Stimulated activated CD8-positive, alpha-beta memory T cell treated with anti-CD3 and anti-CD28 coated beads, Interleukin-7, amount 100 ng/mL, for 1 hour (primary cell): ENCODE data around the gene GAPVD1.
"Not testable (repeated sequence)": the region's sequence is repeated elsewhere in the genome, so short reads cannot be mapped to it uniquely, and the experiment has no call there.

Experiments
- DNase-seq, 2 donors: peaks; one replicate each; pipeline ENCODE4 v3.0.0-alpha.2; 2020; ENCODE audit warnings: low read depth in 2 of 2

Gene GAPVD1

DNA sequence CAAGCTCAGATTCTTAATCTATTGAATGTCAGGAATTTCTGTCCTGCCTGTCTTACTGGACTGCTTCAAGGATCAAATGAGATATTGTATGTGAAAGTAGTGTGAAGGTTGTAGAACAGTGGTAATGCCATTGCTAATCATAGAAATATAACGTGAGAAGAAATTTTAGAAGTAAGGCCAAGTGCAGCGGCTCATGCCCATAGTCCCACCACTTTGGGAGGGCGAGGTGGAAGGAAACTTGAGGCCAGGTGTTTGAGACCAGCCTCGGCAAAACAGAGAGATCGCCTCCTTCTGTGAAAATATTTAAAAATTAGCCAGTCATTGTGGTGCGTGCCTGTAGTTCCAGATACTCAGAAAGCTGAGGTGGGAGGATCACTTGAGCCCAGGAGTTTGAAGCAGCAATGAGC, 15.4 kb upstream of the GAPVD1 start:
- no peak for DNase-seq

DNA sequence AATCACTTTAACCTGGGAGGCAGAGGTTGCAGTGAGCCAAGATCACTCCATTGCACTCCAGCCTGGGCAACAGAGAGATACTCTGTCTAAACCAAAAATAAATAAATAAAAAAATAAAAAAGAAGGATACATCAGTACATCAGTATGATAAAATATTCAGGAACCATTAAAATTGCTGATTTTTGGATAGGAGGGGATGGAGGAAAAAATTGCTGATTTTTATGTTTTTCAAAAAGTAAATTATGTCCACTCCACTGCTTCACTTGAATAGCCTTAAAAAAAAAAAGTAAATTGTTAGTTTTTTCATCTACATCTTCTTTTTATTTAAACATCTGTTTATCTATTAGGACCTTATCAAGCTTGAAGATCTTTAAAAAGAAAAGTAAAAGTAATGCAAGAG, 7.4 kb upstream of the GAPVD1 start:
- DNase-seq = no peak

DNA sequence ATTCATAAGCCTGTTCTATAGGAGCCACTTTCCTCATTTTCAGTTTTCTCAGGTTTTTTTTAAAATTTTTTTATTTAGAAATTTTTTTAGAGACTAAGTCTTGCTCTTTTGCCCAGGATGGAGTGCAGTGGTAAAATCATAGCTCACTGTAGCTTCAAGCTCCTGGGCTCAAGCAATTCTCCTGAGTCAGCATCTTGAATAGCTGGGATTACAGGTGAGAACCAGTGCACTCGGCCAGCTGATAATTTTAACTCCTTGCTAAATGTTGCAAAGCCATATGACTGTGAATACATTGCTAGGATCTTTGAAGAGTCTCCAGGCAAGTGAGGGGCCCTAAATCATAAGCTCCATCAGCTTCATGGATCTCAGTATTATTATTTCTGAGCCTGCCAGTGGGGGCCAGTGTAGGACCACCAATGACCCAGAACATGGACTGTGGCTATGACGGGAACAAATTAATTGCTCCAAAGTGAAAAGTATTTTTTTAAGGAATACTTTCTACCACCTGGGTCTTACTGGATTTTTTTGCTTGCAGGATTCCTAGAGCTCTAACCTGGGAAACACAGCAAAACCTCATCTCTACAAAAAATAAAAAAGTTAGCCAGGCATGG, 5.7 kb upstream of the GAPVD1 start:
- no peak for DNase-seq

DNA sequence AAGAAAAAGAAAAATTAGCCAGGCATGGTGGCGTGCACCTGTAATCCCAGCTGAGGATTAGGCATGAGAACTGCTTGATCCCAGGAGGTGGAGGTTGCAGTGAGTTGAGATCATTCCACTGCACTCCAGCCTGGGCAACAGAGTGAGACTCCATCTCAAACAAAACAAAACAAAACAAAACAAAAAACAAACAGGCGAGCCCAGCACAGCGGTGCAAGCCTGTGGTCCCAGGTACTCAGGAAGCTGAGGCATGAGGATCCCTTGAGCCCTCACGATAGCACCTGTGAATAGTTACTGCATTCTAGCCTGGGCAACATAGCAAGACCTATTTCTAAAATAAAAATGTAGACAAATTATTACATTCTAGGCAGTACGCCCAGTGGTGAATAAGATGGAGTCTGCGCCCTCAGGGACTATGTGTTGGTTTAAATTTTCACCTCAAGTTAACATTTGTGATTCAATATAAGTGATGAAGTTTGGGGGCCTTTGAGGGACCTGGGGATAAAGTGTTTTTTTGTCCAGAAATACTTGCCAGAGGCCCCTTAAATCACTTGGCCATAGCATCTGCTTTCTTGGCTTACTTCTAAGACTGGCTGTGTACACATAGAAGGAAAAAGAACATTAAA, 3.4 kb upstream of the GAPVD1 start:
- no peak for DNase-seq

DNA sequence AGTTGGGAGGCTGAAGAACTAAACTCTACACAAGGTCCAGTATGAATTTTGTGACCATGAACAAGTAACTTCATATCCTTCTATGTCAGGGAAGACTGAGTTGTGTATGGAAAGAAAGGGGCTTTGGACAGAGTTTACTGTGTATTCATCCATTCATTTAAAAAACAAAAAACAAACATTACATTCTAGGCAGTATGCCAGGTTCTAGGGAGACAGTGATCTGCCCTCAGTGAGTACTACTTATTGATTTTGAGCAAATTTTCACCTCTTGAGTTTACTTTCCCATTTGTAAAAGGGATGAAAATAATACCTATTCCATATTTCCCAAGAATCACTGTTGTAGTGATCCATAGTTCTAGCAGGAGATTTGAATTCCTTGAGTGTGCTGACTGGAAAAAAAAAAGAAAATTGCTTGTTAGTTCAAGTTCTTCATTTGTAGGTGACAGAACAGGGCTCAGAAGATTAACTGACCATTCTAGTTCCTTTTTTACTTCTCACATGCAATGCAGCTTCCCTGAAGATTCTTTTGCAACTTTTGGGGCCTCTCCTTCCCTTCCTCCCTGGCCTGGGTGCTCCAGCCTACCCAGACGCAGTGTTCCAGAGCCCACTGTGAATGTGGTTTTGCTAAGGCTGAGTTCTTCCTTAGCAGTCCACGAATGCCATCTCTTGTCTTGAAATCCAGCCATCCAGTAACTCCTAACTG, 2.6 kb upstream of the GAPVD1 start:
- no peak for DNase-seq

DNA sequence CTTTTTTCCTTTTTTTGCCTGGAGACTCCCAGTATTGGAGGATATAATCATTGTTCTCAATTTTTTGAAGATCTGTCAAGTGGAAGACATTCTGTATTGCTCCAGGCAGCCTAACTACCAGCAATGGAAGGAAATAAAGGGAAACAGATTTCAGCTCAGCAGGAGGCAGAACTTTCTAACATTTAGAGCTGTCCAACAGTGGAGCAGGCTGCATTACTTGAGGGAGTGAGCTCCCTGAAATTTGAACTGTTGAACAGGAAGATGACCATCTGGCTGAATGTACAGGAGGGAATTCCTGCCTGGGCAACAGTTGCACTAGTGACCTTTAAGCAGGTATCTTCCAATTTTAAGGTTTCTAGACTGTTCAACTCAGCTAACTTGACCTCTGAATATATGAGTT, 1.1 kb upstream of the GAPVD1 start:
- no peak for DNase-seq

DNA sequence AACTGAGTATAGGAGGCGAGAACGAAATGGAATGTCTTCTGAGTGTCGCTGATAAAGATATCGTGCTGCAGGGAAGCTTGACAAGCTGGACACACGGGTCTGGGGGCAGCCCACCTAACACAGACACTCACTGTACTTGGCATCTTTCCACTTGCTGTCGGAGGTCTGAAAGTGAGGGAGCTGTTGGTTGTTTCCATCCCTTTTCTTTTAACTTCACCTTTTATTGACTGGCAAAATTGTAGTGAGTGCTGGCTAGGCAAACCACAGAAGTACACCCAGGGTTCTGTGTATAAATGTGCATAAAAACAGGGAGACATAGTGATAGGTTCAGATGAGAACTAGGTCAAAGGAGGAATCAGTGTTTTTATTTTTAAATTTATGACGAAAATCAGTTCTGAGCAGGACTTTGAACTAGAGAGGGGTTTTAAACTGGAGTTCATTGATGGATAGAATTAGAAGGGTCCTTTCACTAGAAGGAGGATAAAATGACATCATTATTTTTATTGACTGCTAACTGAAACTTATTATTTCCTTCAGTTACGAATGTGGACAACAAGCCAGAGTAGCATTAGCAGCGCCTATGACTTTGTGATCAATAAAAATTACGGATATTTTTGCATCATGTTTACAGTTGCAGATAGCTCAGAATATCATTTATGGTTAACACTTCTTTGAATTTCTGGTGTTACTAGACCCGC, 817 bp downstream of the GAPVD1 start:
- DNase-seq = no peak

DNA sequence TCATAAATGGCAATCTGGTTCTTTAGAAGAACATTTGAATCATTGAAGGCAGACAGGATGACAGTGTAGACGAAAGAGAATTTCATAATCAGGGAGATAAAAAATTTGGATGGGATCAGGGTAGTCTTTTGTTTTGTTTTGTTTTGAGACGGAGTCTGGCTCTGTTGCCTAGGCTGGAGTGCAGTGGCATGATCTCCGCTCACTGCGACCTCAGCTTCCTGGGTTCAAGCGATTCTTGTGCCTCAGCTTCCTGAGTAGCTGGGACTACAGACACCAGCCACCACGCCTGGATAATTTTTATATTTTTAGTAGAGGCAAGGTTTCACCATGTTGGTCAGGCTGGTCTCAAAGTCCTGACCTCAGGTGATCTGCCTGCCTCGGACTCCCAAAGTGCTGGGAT, 2.4 kb downstream of the GAPVD1 start:
- not testable (repeated sequence) for DNase-seq

DNA sequence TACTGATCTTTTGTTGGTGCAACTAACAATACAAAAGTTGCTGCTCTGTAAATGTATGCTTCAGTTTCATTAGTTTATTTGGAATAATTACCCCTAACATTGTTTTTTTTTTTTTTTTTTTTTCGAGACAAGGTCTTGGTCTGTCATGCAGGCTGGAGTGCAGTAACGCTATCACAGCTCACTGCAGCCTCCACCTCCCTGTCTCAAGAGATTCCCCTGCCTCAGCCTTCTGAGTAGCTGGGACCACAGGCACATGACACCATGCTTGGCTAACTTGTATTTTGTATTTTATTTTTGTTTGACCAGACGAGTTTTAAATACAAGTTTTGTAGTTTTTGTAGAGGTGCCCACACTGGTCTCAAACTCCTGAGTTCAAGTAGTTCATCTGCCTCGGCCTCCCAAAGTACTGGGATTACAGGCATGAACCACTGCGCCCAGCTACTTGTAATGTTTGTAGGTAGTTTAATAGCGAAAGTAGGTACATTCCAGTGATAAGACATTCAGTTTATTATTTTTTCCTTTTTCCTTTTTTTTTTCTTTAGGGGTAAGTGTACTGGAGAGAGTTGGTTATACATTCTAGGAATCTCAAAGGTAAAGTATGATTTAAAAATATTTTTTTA, 6.9 kb downstream of the GAPVD1 start:
- DNase-seq = no peak

DNA sequence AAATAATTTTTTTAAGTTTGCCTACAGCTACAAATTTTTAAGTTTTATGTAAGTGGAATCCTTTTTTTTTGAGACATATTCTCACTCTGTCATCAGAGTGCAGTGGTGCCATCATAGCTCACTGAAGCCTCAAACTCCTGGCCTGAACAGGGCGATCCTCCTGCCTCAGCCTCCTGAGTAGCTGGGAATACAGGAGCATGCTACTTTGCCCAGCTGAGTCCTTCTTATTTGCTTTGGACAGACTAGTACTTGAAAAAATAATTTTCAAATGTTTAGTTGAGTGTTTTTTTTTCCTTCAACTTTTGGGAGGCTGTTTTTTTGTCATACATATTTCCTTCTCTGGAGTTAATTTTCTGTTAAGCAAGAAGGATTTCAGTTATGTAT, 7.4 kb downstream of the GAPVD1 start:
- no peak for DNase-seq

DNA sequence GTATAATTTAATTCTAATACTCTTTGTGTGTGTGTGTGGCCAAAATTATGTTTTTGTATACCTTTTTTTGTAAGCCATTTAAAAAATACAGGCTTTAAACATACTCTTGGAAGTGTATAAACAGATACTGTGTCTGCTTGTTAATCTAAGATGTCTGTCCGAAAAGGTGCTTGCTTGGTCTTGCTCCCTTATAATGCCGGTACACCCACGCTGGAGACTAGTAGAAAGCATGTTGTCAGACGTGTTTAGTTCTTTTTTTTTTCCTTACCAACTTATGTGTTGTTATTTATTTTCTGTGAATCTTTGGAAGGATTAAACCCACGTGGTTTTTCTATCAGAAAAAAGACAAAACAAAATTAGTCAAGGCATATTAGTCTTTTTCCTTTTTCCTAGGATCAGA, 9.5 kb downstream of the GAPVD1 start:
- DNase-seq = no peak

DNA sequence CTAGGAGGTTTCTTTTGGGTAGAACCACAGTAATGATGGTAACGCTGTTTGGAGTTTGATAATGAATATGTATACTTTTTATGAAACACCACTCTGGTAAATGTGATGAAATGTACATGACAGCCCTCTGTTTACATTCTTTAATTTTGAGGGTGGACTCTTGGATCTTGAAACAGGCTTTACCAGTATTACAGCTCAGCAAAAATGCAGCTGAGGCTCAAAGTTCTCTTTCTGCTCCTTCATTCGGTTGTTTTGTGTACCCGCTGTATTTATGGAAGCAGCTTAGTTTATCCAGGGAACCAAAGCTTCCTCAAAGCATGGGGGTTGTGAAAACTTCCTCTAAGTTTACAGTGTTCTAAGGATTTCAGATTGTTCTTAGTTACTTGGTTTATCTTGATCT, 11.1 kb downstream of the GAPVD1 start:
- DNase-seq = no peak

DNA sequence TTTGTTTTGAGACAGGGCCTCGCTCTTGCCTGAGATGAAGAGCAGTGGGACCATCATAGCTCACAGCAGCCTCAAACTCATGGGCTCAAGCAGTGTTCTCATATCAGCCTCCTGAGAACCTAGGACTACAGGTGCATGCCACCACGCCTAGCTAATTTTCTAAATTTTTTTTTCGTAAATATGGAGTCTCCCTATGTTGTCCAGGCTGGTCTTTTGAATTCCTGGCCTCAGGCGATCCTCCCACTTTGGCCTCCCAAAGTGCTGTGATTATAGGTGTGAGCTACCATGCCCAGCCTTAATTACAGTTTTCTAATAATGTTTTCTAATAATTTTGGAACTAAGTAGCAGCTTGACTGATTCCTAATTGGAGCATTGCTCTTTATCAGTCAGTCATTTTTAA, 15.1 kb downstream of the GAPVD1 start:
- no peak for DNase-seq

DNA sequence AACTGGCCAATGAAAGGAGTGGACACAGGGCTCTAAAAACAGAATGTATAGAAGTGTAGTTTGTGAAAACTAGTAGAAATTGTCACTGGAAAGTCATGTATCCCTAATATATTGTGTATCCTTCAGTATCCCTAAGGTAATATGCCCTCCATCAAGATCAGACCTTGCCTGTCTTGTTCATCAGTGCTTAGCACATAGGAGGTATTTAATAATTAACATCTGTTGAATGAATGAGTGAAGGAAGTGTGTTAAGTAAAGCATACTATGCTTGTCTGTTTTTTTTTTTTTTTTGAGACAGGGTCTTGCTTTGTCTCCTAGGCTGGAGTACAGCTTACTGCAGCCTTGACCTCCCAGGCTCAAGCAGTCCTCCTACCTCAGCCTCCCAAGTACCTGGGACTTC, 15.8 kb downstream of the GAPVD1 start:
- DNase-seq = no peak

DNA sequence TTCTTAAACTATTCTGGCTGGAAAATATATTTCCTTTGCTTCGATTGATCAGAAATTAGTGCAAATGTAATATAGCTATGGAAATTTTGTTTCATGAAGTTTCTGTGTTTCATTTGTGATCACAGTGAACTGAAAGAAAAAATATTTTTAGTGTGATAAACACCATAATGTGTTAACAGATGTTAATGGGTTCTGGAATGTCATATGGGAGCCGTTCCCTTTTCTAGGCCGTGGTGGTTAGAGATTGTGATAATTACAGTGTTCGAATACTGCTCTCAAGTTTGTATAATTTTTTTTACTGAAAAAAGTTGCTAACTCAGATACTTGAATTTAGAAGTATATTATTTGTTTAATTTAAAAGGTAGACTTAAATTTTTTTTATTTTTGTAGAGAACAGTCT, 19.3 kb downstream of the GAPVD1 start:
- DNase-seq = no peak

DNA sequence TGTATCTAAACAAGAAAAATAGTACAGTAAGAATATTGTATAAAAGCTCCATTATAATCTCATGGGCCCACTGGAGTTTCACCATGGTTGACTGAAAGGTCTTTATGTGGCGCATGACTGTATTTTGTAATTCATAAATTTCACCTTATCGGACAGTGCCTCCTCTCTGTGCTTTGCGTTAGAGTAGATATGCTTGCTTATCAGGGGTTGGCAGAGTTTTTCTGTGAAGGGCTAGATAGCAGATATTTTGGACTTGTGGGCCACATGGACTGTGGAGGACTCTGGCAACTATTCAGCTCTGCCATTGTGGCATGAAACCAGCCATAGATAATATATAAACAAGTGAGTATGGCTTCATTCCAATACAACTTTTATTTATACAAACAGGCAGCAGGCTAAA, 23.2 kb downstream of the GAPVD1 start:
- DNase-seq = no peak

DNA sequence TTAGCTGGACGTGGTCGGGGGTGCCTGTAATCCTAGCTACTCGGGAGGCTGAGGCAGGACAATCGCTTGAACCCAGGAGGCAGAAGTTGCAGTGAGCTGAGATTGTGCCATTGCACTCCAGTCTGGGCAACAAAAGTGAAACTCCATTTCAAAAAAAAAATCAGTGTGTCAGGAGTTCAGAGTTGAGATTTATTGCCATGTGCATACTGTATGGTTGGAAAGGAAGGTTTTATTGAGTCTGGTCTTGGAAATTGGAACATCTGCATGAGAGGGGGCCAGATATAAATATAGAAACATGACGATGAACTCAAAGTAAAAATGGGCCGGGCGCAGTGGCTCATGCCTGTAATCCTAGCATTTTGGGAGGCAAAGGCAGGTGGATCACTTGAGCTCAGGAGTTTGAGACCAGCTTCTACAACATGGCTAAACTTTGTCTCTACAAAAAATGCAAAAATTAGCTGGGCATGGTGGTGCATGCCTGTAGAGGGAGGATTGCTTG, 25.4 kb downstream of the GAPVD1 start:
- not testable (repeated sequence) for DNase-seq

DNA sequence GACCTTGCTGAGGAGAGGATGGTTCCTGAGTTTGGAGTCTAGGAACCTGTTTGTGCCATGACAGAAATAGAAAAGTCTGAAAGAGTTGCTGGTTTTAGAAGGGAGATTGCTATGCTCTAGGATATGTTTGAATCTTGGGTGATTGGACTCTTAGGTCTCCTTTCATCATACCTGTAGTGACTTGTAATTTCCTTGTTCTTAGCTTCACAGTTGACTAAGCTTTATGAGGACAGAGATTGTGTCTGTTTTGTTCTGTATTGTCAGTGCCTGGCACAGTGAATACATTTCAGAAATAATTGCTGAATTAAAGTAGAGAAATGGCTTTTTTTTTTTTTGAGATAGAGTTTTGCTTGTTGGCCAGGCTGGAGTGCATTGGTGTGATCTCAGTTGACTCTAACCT, 31.5 kb downstream of the GAPVD1 start:
- DNase-seq = no peak

DNA sequence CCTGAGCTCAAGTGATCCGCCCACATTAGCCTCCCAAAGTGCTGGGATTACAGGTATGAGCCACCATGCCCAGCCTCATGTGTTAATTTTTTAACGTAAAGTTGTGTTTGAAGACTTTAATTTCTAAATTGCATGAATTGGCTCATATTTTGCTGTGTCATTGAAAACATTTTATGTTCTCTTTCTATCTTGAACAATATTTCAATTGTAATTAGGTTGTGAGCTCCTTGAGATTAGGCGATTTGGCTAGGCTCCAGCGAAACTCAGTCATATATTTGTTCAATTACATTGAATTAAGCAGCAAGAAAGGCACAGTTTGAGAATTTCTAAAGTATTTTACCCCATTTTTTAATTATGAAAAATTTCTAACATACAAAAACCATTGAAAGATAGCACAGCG, 34.0 kb downstream of the GAPVD1 start:
- DNase-seq = no peak

DNA sequence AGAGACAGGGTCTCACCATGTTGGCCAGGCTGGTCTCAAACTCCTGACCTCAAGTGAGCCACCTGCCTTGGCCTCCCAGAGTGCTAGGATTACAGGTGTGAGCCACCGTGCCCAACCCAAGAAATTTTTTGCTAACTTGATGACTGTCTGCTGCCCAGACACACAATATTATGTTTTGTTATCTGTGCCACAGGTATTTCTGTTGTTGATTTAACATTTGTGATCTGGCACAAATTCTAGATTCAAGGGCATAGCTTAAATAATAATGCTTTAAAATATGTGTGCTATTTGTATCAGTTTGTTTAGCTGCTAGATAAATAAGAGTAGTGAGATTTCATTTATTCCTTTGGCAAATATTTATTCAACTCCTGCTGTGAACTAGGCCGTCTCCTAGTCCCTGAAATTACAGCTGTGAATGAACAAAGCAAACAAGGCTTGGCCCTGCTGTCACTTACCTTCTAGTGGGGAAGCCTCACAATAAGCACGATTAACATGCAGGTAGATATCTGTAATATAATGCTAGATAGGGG, 35.3 kb downstream of the GAPVD1 start:
- DNase-seq = no peak

DNA sequence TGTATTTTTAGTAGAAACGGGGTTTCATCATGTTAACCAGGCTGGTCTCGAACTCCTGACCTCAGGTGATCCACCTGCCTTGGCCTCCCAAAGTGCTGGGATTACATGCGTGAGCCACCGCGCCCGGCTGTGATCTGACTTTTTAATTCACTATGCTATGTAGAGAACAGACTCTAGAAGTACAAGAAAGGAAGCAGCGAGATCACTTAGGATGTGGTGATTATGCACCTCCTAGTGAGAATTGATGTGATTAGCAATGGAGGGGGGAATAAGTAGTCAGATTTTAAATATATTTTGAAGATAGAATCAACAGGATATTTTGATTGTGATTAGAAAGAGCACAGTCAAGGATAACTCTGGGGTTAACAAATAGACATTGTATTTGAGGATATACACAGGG, 36.3 kb downstream of the GAPVD1 start:
- no peak for DNase-seq

DNA sequence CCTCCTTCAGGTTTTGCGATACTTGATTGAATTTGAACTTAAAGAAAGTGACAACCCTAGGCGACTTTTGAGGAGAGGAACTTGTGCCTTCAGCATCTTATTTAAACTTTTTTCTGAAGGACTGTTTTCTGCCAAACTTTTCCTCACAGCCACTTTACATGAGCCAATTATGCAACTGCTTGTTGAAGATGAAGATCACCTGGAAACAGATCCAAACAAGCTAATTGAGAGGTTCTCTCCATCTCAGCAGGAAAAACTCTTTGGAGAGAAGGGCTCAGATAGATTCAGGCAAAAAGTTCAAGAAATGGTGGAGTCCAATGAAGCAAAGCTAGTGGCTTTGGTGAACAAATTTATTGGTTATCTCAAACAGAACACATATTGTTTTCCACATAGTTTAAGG, 40.6 kb downstream of the GAPVD1 start:
- no peak for DNase-seq
